NCI-H1105 treated with DMSO at 0.1 percent for 48 hours (cell line): ENCODE results near the gene PIP.
"Not testable (repeated sequence)": the region's sequence is repeated elsewhere in the genome, so short reads cannot be mapped to it uniquely, and the experiment has no call there.

Experiments
- DNase-seq: peaks from one replicate; lab custom pipeline; 2025; lab: John Stamatoyannopoulos, UW

The PIP gene

GRCh38 chr7:143131781-143132180 is at the start of gene PIP:
Gene PIP (plus strand): TSS chr7:143132077. CDS start chr7:143132117, 40 bp downstream.
- no peak for DNase-seq

- DNase-seq = no peak
Measured at GRCh38 chr7:143085109-143085508, 46.8 kb upstream of the PIP start.

- DNase-seq = not testable (repeated sequence)
Measured at GRCh38 chr7:143085610-143086009, 46.3 kb upstream of the PIP start.

- DNase-seq = not testable (repeated sequence)
Measured at GRCh38 chr7:143088549-143089231, 43.2 kb upstream of the PIP start.

GRCh38 chr7:143096146-143096545 is 35.7 kb upstream of the PIP start:
- no peak for DNase-seq

GRCh38 chr7:143099579-143099978 is 32.3 kb upstream of the PIP start:
- not testable (repeated sequence) for DNase-seq

- no peak for DNase-seq
Measured at GRCh38 chr7:143104759-143105158, 27.1 kb upstream of the PIP start.

GRCh38 chr7:143108019-143108418 is 23.9 kb upstream of the PIP start:
- not testable (repeated sequence) for DNase-seq

- no peak for DNase-seq
Measured at GRCh38 chr7:143117395-143117794, 14.5 kb upstream of the PIP start.

GRCh38 chr7:143120691-143121405 is 11.0 kb upstream of the PIP start:
- DNase-seq = no peak

- DNase-seq = not testable (repeated sequence)
Measured at GRCh38 chr7:143123326-143123725, 8.6 kb upstream of the PIP start.

- DNase-seq = no peak
Measured at GRCh38 chr7:143126146-143126545, 5.7 kb upstream of the PIP start.

GRCh38 chr7:143129051-143129450 is 2.8 kb upstream of the PIP start:
- no peak for DNase-seq

- no peak for DNase-seq
Measured at GRCh38 chr7:143129477-143129876, 2.4 kb upstream of the PIP start.

GRCh38 chr7:143130541-143130940 is 1.3 kb upstream of the PIP start:
- no peak for DNase-seq

- DNase-seq = no peak
Measured at GRCh38 chr7:143147070-143147469, 15.2 kb downstream of the PIP start.

- DNase-seq = no peak
Measured at GRCh38 chr7:143148050-143148449, 16.2 kb downstream of the PIP start.

GRCh38 chr7:143148651-143149050 is 16.8 kb downstream of the PIP start:
- no peak for DNase-seq

- DNase-seq = not testable (repeated sequence)
Measured at GRCh38 chr7:143150696-143151095, 18.8 kb downstream of the PIP start.

GRCh38 chr7:143158617-143159016 is 26.7 kb downstream of the PIP start:
- not testable (repeated sequence) for DNase-seq

- no peak for DNase-seq
Measured at GRCh38 chr7:143171697-143172096, 39.8 kb downstream of the PIP start.

GRCh38 chr7:143172354-143172753 is 40.5 kb downstream of the PIP start:
- peak; percentile 91 for DNase-seq

- DNase-seq = no peak
Measured at GRCh38 chr7:143176128-143176527, 44.3 kb downstream of the PIP start.
